GM12878 (cell line): ENCODE measurements around the gene CRYGS. TPM values are rescaled to one million over a fixed set of nuclear protein-coding genes. Genes with fewer than 3 reads are reported as not detected.

Experiments used
- BMI1 ChIP-seq: fragments of 450-650 bp; IDR thresholded peaks from 2 replicates; pipeline ENCODE4 v1.6.1; 2016; ENCODE audit warnings: mild to moderate bottlenecking, moderate library complexity, borderline replicate concordance
- CHD4 ChIP-seq: fragments of 200-600 bp; sonication (generic); IDR thresholded peaks from 2 replicates; pipeline ENCODE4 v1.6.1; 2016; ENCODE audit warnings: mild to moderate bottlenecking
- EP300 ChIP-seq, 2 experiments: fragments of 150-350 bp in 1 of 2; IDR thresholded peaks; 2 replicates each; pipeline ENCODE4 v1.6.1; 2011 to 2012; ENCODE audit warnings: low read depth in 2 of 2, low read length in 2 of 2, borderline replicate concordance in 1 of 2, improper control_type of control experiment in 1 of 2, inconsistent platforms in 1 of 2; ENCODE audit not compliant: control insufficient read depth in 1 of 2
- ETV6 ChIP-seq, 2 experiments: fragments of 450-650 bp in 1 of 2; IDR thresholded peaks in 1 of 2; conservative IDR thresholded peaks in 1 of 2; 2 replicates each; pipeline ENCODE4 v1.6.1; 2014; ENCODE audit warnings: antibody characterized with exemption in 1 of 2, borderline replicate concordance in 1 of 2, low read depth in 1 of 2, mild to moderate bottlenecking in 1 of 2, moderate library complexity in 1 of 2
- EZH2 ChIP-seq: IDR thresholded peaks from 2 replicates; pipeline ENCODE4 v1.6.1; 2012; ENCODE audit warnings: low read depth, mild to moderate bottlenecking, control low read depth, inconsistent platforms, low read length, borderline replicate concordance; ENCODE audit not compliant: control insufficient read depth
- FOXM1 ChIP-seq: IDR thresholded peaks from 2 replicates; pipeline ENCODE4 v1.6.1; 2012; ENCODE audit warnings: low read depth, mild to moderate bottlenecking, inconsistent platforms, low read length, moderate library complexity
- IKZF2 ChIP-seq, 2 experiments: fragments of 450-650 bp; IDR thresholded peaks; 2 replicates each; pipeline ENCODE4 v1.6.1; 2017; ENCODE audit warnings: mild to moderate bottlenecking in 2 of 2, moderate library complexity in 2 of 2
- NFXL1 ChIP-seq: fragments of 450-650 bp; IDR thresholded peaks from 2 replicates; pipeline ENCODE4 v1.6.1; 2017; ENCODE audit warnings: antibody characterized with exemption, mild to moderate bottlenecking, borderline replicate concordance
- NFYA ChIP-seq: IDR thresholded peaks from 2 replicates; pipeline ENCODE4 v1.6.1; 2011; ENCODE audit warnings: low read depth, mild to moderate bottlenecking, low read length, improper control_type of control experiment, borderline replicate concordance
- RCOR1 ChIP-seq: conservative IDR thresholded peaks from 2 replicates; pipeline ENCODE4 v1.6.1; 2012; ENCODE audit warnings: low read depth, low read length, improper control_type of control experiment
- RFX5 ChIP-seq: IDR thresholded peaks from 2 replicates; pipeline ENCODE4 v1.6.1; 2011; ENCODE audit warnings: low read depth, low read length, improper control_type of control experiment
- SP1 ChIP-seq: IDR thresholded peaks from one replicate; pipeline ENCODE4 v1.6.1; 2011; ENCODE audit warnings: low read depth, low read length
- SUZ12 ChIP-seq: fragments of 200-600 bp; sonication (generic); IDR thresholded peaks from one replicate; pipeline ENCODE4 v1.6.1; 2018; ENCODE audit warnings: antibody characterized with exemption, mild to moderate bottlenecking; ENCODE audit not compliant: unreplicated experiment
- TAF1 ChIP-seq: IDR thresholded peaks from 2 replicates; pipeline ENCODE4 v1.6.1; 2011; ENCODE audit warnings: mild to moderate bottlenecking, low read depth, low read length, borderline replicate concordance
- WRNIP1 ChIP-seq: IDR thresholded peaks from 2 replicates; pipeline ENCODE4 v1.6.1; 2011; ENCODE audit warnings: low read depth, low read length, improper control_type of control experiment, borderline replicate concordance
- ZBED1 ChIP-seq: IDR thresholded peaks from 2 replicates; pipeline ENCODE4 v1.6.1; 2016; ENCODE audit warnings: borderline replicate concordance
- ZNF687 ChIP-seq: fragments of 450-650 bp; IDR thresholded peaks from 2 replicates; pipeline ENCODE4 v1.6.1; 2017; ENCODE audit warnings: mild to moderate bottlenecking, moderate library complexity
- polyA plus RNA-seq, 11 experiments: library from polyadenylated mRNA; depleted of rRNA in 4 of 11; unstranded in 6 of 11; stranded (reverse) in 5 of 11; fragments of >200 nt; fragmentation: Nextera tagmentation in 4 of 11; fragmentation: Illumina TruSeq in 1 of 11; extraction: Ambion mirVana in 4 of 11; extraction: Trizol in 1 of 11; gene quantifications; 1 replicate in 1 of 11; 2 replicates in 10 of 11; pipeline versions ENCODE4 v1.2.1 to v1.2.3, GENCODE V29; 2011 to 2016; ENCODE audit warnings: inconsistent platforms in 2 of 11, missing spikeins in 2 of 11, low read depth in 1 of 11
- total RNA-seq, 4 experiments: library from RNA; depleted of rRNA in 3 of 4; stranded (reverse); fragments of >200 nt in 3 of 4; fragmentation: Illumina TruSeq in 1 of 4; extraction: Trizol in 1 of 4; gene quantifications; 2 replicates each; pipeline versions ENCODE4 v1.2.1 to v1.2.3, GENCODE V29; 2013 to 2021
- TF ChIP-seq, protein P1 (sequence below): fragments of 450-650 bp; formaldehyde crosslinking; IDR thresholded peaks from 2 replicates; pipeline ENCODE4 v1.5.0; 2022; ENCODE audit warnings: mild to moderate bottlenecking, missing genetic modification characterization
- TF ChIP-seq, protein P2 (sequence below): fragments of 450-650 bp; IDR thresholded peaks from 2 replicates; pipeline ENCODE4 v1.6.1; 2018; ENCODE audit warnings: borderline replicate concordance, mild to moderate bottlenecking; ENCODE audit not compliant: partially characterized antibody

Gene CRYGS
- total and polyA plus RNA-seq, 10 of the 15 experiments (the other 5 are each of a cell fraction or from before 2014, with no cell fraction given), result 1.1 to 6.0 (median 2.5) TPM

- peak; percentile 80 for TF ChIP-seq ZBED1
- peak; percentile 94 to 96 for TF ChIP-seq IKZF2 (IDR thresholded peaks at IDR 0.05)
- no peak for TF ChIP-seq RFX5
- TF ChIP-seq NFYA, result no peak
- TF ChIP-seq EP300 (IDR thresholded peaks at IDR 0.05; ENCODE audit: borderline replicate concordance in 1 of 2, control insufficient read depth in 1 of 2, low read depth in 2 of 2, low read length in 2 of 2), result peak; percentile 88 to 89
- TF ChIP-seq CHD4, result no peak
- no peak for TF ChIP-seq ZNF687
- peak; percentile 71; the same call in 1 of the 2 replicates for TF ChIP-seq BMI1
- TF ChIP-seq FOXM1, result peak; percentile 92
- TF ChIP-seq SUZ12, result no peak
- TF ChIP-seq NFXL1, result no peak
- TF ChIP-seq, protein P1, sequence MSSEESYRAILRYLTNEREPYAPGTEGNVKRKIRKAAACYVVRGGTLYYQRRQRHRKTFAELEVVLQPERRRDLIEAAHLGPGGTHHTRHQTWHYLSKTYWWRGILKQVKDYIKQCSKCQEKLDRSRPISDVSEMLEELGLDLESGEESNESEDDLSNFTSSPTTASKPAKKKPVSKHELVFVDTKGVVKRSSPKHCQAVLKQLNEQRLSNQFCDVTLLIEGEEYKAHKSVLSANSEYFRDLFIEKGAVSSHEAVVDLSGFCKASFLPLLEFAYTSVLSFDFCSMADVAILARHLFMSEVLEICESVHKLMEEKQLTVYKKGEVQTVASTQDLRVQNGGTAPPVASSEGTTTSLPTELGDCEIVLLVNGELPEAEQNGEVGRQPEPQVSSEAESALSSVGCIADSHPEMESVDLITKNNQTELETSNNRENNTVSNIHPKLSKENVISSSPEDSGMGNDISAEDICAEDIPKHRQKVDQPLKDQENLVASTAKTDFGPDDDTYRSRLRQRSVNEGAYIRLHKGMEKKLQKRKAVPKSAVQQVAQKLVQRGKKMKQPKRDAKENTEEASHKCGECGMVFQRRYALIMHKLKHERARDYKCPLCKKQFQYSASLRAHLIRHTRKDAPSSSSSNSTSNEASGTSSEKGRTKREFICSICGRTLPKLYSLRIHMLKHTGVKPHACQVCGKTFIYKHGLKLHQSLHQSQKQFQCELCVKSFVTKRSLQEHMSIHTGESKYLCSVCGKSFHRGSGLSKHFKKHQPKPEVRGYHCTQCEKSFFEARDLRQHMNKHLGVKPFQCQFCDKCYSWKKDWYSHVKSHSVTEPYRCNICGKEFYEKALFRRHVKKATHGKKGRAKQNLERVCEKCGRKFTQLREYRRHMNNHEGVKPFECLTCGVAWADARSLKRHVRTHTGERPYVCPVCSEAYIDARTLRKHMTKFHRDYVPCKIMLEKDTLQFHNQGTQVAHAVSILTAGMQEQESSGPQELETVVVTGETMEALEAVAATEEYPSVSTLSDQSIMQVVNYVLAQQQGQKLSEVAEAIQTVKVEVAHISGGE (CRISPR knock-in tag), result no peak
- TF ChIP-seq TAF1, result 0 out of 2 replicates have a peak, but pooled peaks have one; percentile 28
- TF ChIP-seq WRNIP1, result no peak
- TF ChIP-seq ETV6 (conservative IDR thresholded peaks at IDR 0.05 in 1 of 2, IDR thresholded peaks at IDR 0.05 in 1 of 2; ENCODE audit: borderline replicate concordance in 1 of 2, low read depth in 1 of 2), result peak in 1 of 2 experiments; percentile 75; a peak in 2 of 4 replicates
- no peak for TF ChIP-seq SP1
- TF ChIP-seq EZH2, result no peak
- TF ChIP-seq, protein P2, sequence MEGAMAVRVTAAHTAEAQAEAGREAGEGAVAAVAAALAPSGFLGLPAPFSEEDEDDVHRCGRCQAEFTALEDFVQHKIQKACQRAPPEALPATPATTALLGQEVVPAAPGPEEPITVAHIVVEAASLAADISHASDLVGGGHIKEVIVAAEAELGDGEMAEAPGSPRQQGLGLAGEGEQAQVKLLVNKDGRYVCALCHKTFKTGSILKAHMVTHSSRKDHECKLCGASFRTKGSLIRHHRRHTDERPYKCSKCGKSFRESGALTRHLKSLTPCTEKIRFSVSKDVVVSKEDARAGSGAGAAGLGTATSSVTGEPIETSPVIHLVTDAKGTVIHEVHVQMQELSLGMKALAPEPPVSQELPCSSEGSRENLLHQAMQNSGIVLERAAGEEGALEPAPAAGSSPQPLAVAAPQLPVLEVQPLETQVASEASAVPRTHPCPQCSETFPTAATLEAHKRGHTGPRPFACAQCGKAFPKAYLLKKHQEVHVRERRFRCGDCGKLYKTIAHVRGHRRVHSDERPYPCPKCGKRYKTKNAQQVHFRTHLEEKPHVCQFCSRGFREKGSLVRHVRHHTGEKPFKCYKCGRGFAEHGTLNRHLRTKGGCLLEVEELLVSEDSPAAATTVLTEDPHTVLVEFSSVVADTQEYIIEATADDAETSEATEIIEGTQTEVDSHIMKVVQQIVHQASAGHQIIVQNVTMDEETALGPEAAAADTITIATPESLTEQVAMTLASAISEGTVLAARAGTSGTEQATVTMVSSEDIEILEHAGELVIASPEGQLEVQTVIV, result peak; percentile 76
- 0 out of 2 replicates have a peak, but pooled peaks have one; percentile 66 for TF ChIP-seq RCOR1
These were observed 10.0 kb downstream of the CRYGS start (continued) for GRCh38 chr3:186534113-186534669.
